Measurements from ENCODE around the gene LONRF2. TPM values are rescaled to one million over a fixed set of nuclear protein-coding genes. Genes with fewer than 3 reads are reported as not detected.

LONRF2 gene
- total RNA-seq, 1 experiment from 2014 or later = 2.7 TPM

- no peak overlapping the region for H2BK12ac ChIP-seq (ENCODE audit: insufficient read length, low read depth, low read length)
- H3K4me1 ChIP-seq (ENCODE audit: insufficient read depth, low read length) = no peaks in the 10 kb centered on the region; the same call in 1 of the 2 replicates
- no peaks in the 10 kb centered on the region; the same call in 1 of the 2 replicates for H3K79me2 ChIP-seq (ENCODE audit: insufficient read depth, low read length)
- H3K4me2 ChIP-seq (ENCODE audit: insufficient read depth, insufficient read length, low read length) = no peak overlapping the region
- H2BK20ac ChIP-seq (ENCODE audit: low read depth, low read length, poor library complexity, severe bottlenecking) = no peak overlapping the region
- H2BK15ac ChIP-seq (ENCODE audit: low read depth, low read length) = no peak overlapping the region
- H3K9me3 ChIP-seq (ENCODE audit: control insufficient read depth, low read depth, low read length) = no peaks in the 10 kb centered on the region
- H3K27ac ChIP-seq (ENCODE audit: insufficient read length, low read depth, low read length) = no peak overlapping the region
- no peak overlapping the region for H3K56ac ChIP-seq (ENCODE audit: insufficient read length, low read depth, low read length)
- peak; percentile 24; the same call in 1 of the 3 replicates for TF ChIP-seq CTCF (conservative IDR thresholded peaks at IDR 0.05)
- no peak overlapping the region for H4K91ac ChIP-seq (ENCODE audit: insufficient read length, low read depth, low read length)
- Mint-ChIP-seq H3K4me3 (no peak overlapping the region), H3K36me3 (ENCODE audit: insufficient read depth in 1 of 3, low read depth in 3 of 3) (no peaks in the 10 kb centered on the region; a peak in 1 of 7 replicates), H3K27me3 (ENCODE audit: low read depth) (peaks cover 29% of the 10 kb centered on the region), H3K27ac (no peak overlapping the region), H3K4me1 (peaks cover 20 to 38% of the 10 kb centered on the region in 2 experiments), H3K9me3 (no peaks in the 10 kb centered on the region; a peak in 1 of 5 replicates)
- H3K4ac ChIP-seq (ENCODE audit: low read depth, low read length) = no peak overlapping the region
- no peaks in the 10 kb centered on the region for H3K23me2 ChIP-seq (ENCODE audit: insufficient read length, low read depth, low read length, poor library complexity, severe bottlenecking)
- H2AK5ac ChIP-seq (ENCODE audit: insufficient read length, low read length) = no peak overlapping the region
- H3T11ph ChIP-seq (ENCODE audit: low read length) = no peak overlapping the region
- H4K8ac ChIP-seq (replicated peaks; ENCODE audit: insufficient read length, low read depth, low read length) = no peak overlapping the region
- no peaks in the 10 kb centered on the region for H3K79me1 ChIP-seq (ENCODE audit: insufficient read depth, low read depth, low read length, poor library complexity, severe bottlenecking)
- H4K5ac ChIP-seq (ENCODE audit: insufficient read length, low read depth, low read length) = no peak overlapping the region
- no peak overlapping the region for H2BK120ac ChIP-seq (ENCODE audit: low read depth, low read length, poor library complexity, severe bottlenecking)
- no peak overlapping the region for H2BK5ac ChIP-seq (ENCODE audit: insufficient read length, low read length)
- no peak overlapping the region for H2AFZ ChIP-seq (ENCODE audit: low read length)
- no peak overlapping the region for H3K9ac ChIP-seq (ENCODE audit: extremely low read depth, insufficient read length, low read length)
- no peak for DNase-seq
- H4K20me1 ChIP-seq (ENCODE audit: control insufficient read depth, insufficient read depth, insufficient read length) = no peaks in the 10 kb centered on the region
- H3K14ac ChIP-seq (ENCODE audit: insufficient read depth, low read length) = no peak overlapping the region
- H3K18ac ChIP-seq (ENCODE audit: insufficient read length, low read depth, low read length) = no peak overlapping the region
- H3K27me3 ChIP-seq (ENCODE audit: insufficient read depth, low read length) = no peaks in the 10 kb centered on the region
- no CpG with 5 or more reads among the region's 8 CpGs for WGBS (ENCODE audit: extremely low coverage, insufficient read length, low lambda C conversion rate)
- H3K23ac ChIP-seq (ENCODE audit: insufficient read length, low read depth, low read length) = no peak overlapping the region
These were observed 84.5 kb downstream of the LONRF2 start for GRCh38 chr2:100237770-100238169.

All from H9 (cell line).